Measurements from ENCODE around the gene SP3.
"Not testable (repeated sequence)": the region's sequence is repeated elsewhere in the genome, so short reads cannot be mapped to it uniquely, and the experiment has no call there.

SP3 gene

GRCh38 chr2:173940208-173941020, 24.8 kb downstream of the SP3 start:
- no peak for DNase-seq

- DNase-seq = no peak
Observed at GRCh38 chr2:173938700-173939384, 26.3 kb downstream of the SP3 start.

- no peak for DNase-seq
Observed at GRCh38 chr2:173935305-173935704, 29.9 kb downstream of the SP3 start.

- DNase-seq = no peak
Observed at GRCh38 chr2:173934895-173935294, 30.3 kb downstream of the SP3 start.

GRCh38 chr2:173931751-173932150, 33.4 kb downstream of the SP3 start:
- DNase-seq = no peak

- DNase-seq = no peak
Observed at GRCh38 chr2:173929441-173929840, 35.7 kb downstream of the SP3 start.

- no peak for DNase-seq
Observed at GRCh38 chr2:173926875-173927274, 38.3 kb downstream of the SP3 start.

- no peak for DNase-seq
Observed at GRCh38 chr2:173924285-173924684, 40.9 kb downstream of the SP3 start.

- DNase-seq = no peak
Observed at GRCh38 chr2:173922760-173923159, 42.4 kb downstream of the SP3 start.

GRCh38 chr2:173922068-173922467, 43.1 kb downstream of the SP3 start:
- no peak for DNase-seq

- no peak for DNase-seq
Observed at GRCh38 chr2:173914055-173914927, 50.9 kb downstream of the SP3 start.

- no peak for DNase-seq
Observed at GRCh38 chr2:173909846-173910245, 55.3 kb downstream of the SP3 start.

- no peak for DNase-seq
Observed at GRCh38 chr2:173906626-173907025, 58.5 kb downstream of the SP3 start.

- DNase-seq = no peak
Observed at GRCh38 chr2:173903601-173904394, 61.4 kb downstream of the SP3 start.

- DNase-seq = no peak
Observed at GRCh38 chr2:173898996-173899395, 66.2 kb downstream of the SP3 start.

- DNase-seq = peak; percentile 0
Observed at GRCh38 chr2:173898178-173898668, 67.0 kb downstream of the SP3 start.

- no peak for DNase-seq
Observed at GRCh38 chr2:173896755-173897154, 68.4 kb downstream of the SP3 start.

GRCh38 chr2:173892341-173892740, 72.8 kb downstream of the SP3 start:
- DNase-seq = no peak

- DNase-seq = no peak
Observed at GRCh38 chr2:173891315-173892037, 73.7 kb downstream of the SP3 start.

- DNase-seq = not testable (repeated sequence)
Observed at GRCh38 chr2:173889464-173889863, 75.7 kb downstream of the SP3 start.

- DNase-seq = no peak
Observed at GRCh38 chr2:173886613-173887012, 78.6 kb downstream of the SP3 start.

Measured in midbrain (tissue), 1 donor.